ENCODE measurements around the gene ZC3H10.
"Not testable (repeated sequence)": the region's sequence is repeated elsewhere in the genome, so short reads cannot be mapped to it uniquely, and the experiment has no call there.

The ZC3H10 gene

GRCh38 chr12:56117778-56118687, at the start of gene ZC3H10:
TSS of gene ZC3H10 (plus strand) at chr12:56118266. CDS start at chr12:56120563, 2,297 bp downstream.
- in situ Hi-C loops (cut with HindIII; ENCODE audit: low pct_unique_long_range_greater_than_20kb, low sequenced_read_pairs) = no loop called here
- TF ChIP-seq JUND (IDR thresholded peaks at IDR 0.05; ENCODE audit: low read depth) = peak; percentile 88
- DNase-seq (ENCODE audit: low read depth in 1 of 2, low spot score in 1 of 2) = peak; percentile 87 to 100

- no peak for TF ChIP-seq JUND (IDR thresholded peaks at IDR 0.05; ENCODE audit: low read depth)
- in situ Hi-C loops (cut with HindIII; ENCODE audit: low pct_unique_long_range_greater_than_20kb, low sequenced_read_pairs) = no loop called here
Measured at GRCh38 chr12:56071648-56072047, 46.4 kb upstream of the ZC3H10 start.

GRCh38 chr12:56074396-56074795, 43.7 kb upstream of the ZC3H10 start:
- TF ChIP-seq JUND (IDR thresholded peaks at IDR 0.05; ENCODE audit: low read depth) = no peak
- in situ Hi-C loops (cut with HindIII; ENCODE audit: low pct_unique_long_range_greater_than_20kb, low sequenced_read_pairs) = no loop called here
- no peak for DNase-seq (ENCODE audit: low read depth in 1 of 2, low spot score in 1 of 2)

More at GRCh38 chr12:56071648-56072047, 46.4 kb upstream of the ZC3H10 start:
- DNase-seq (ENCODE audit: low read depth in 1 of 2, low spot score in 1 of 2) = no peak

- in situ Hi-C loops (cut with HindIII; ENCODE audit: low pct_unique_long_range_greater_than_20kb, low sequenced_read_pairs); DNase-seq (ENCODE audit: low read depth in 1 of 2, low spot score in 1 of 2): not testable (repeated sequence)
Measured at GRCh38 chr12:56077966-56078365, 40.1 kb upstream of the ZC3H10 start.

GRCh38 chr12:56078427-56078826, 39.6 kb upstream of the ZC3H10 start:
- no peak for TF ChIP-seq JUND (IDR thresholded peaks at IDR 0.05; ENCODE audit: low read depth)
- in situ Hi-C loops (cut with HindIII; ENCODE audit: low pct_unique_long_range_greater_than_20kb, low sequenced_read_pairs) = no loop called here
- DNase-seq (ENCODE audit: low read depth in 1 of 2, low spot score in 1 of 2) = no peak

- DNase-seq (ENCODE audit: low read depth in 1 of 2, low spot score in 1 of 2) = peak; percentile 84 to 96
- in situ Hi-C loops (cut with HindIII; ENCODE audit: low pct_unique_long_range_greater_than_20kb, low sequenced_read_pairs) = no loop called here
- no peak for TF ChIP-seq JUND (IDR thresholded peaks at IDR 0.05; ENCODE audit: low read depth)
Measured at GRCh38 chr12:56078931-56079722, 38.9 kb upstream of the ZC3H10 start.

- in situ Hi-C loops (cut with HindIII; ENCODE audit: low pct_unique_long_range_greater_than_20kb, low sequenced_read_pairs) = no loop called here
- TF ChIP-seq JUND (IDR thresholded peaks at IDR 0.05; ENCODE audit: low read depth) = peak; percentile 50; the same call in 1 of the 2 replicates
- peak; percentile 88 to 98 for DNase-seq (ENCODE audit: low read depth in 1 of 2, low spot score in 1 of 2)
Measured at GRCh38 chr12:56079723-56080555, 38.1 kb upstream of the ZC3H10 start, which contains the start of gene ERBB3. TSS of gene ERBB3 (plus strand) at chr12:56080165. CDS start at chr12:56080301, 136 bp downstream.

- in situ Hi-C loops (cut with HindIII; ENCODE audit: low pct_unique_long_range_greater_than_20kb, low sequenced_read_pairs) = no loop called here
- no peak for TF ChIP-seq JUND (IDR thresholded peaks at IDR 0.05; ENCODE audit: low read depth)
- peak in 1 of 2 experiments; percentile 75 for DNase-seq (ENCODE audit: low read depth in 1 of 2, low spot score in 1 of 2)
Measured at GRCh38 chr12:56080556-56081138, 37.4 kb upstream of the ZC3H10 start.

- DNase-seq (ENCODE audit: low read depth in 1 of 2, low spot score in 1 of 2) = peak; percentile 60 to 81
- in situ Hi-C loops (cut with HindIII; ENCODE audit: low pct_unique_long_range_greater_than_20kb, low sequenced_read_pairs) = no loop called here
- TF ChIP-seq JUND (IDR thresholded peaks at IDR 0.05; ENCODE audit: low read depth) = no peak
Measured at GRCh38 chr12:56081393-56082347, 36.4 kb upstream of the ZC3H10 start.

GRCh38 chr12:56082382-56082781, 35.7 kb upstream of the ZC3H10 start:
- in situ Hi-C loops (cut with HindIII; ENCODE audit: low pct_unique_long_range_greater_than_20kb, low sequenced_read_pairs) = no loop called here
- TF ChIP-seq JUND (IDR thresholded peaks at IDR 0.05; ENCODE audit: low read depth) = no peak
- DNase-seq (ENCODE audit: low read depth in 1 of 2, low spot score in 1 of 2) = no peak

GRCh38 chr12:56082967-56083366, 35.1 kb upstream of the ZC3H10 start:
- TF ChIP-seq JUND (IDR thresholded peaks at IDR 0.05; ENCODE audit: low read depth) = no peak
- in situ Hi-C loops (cut with HindIII; ENCODE audit: low pct_unique_long_range_greater_than_20kb, low sequenced_read_pairs) = no loop called here
- DNase-seq (ENCODE audit: low read depth in 1 of 2, low spot score in 1 of 2) = no peak

All from T47D (cell line).